Esophagus muscularis mucosa (tissue), 3 donors: ENCODE measurements around the gene LTF.

Experiments
- CTCF ChIP-seq, 3 experiments: fragments of 200-600 bp in 2 of 3; fragments of 450-650 bp in 1 of 3; sonication (generic) in 2 of 3; IDR thresholded peaks; one replicate each; pipeline ENCODE4 v1.5.1; 2017 to 2019; ENCODE audit warnings: antibody characterized with exemption in 3 of 3, mild to moderate bottlenecking in 2 of 3, moderate library complexity in 1 of 3
- POLR2A ChIP-seq: fragments of 450-650 bp; IDR thresholded peaks from one replicate; pipeline ENCODE4 v1.6.1; 2017; ENCODE audit warnings: antibody characterized with exemption, moderate library complexity, mild to moderate bottlenecking, low read depth
- POLR2AphosphoS5 ChIP-seq, 2 donors: sonication (generic); formaldehyde crosslinking; IDR thresholded peaks; one replicate each; pipeline ENCODE4 v1.6.1; 2017; ENCODE audit warnings: antibody characterized with exemption in 2 of 2

- TF ChIP-seq CTCF (IDR thresholded peaks at IDR 0.05) (no peak), POLR2A (no peak), POLR2AphosphoS5 (IDR thresholded peaks at IDR 0.05) (no peak)
Observed at GRCh38 chr3:46414739-46415138, 50.0 kb downstream of the LTF start.
